ENCODE measurements around the gene PCBP2. TPM values are rescaled to one million over a fixed set of nuclear protein-coding genes. Genes with fewer than 3 reads are reported as not detected.

The PCBP2 gene
- total and polyA plus RNA-seq, 10 of the 15 experiments (the other 5 are each of a cell fraction or from before 2014, with no cell fraction given): 109 to 803 (median 327) TPM

GRCh38 chr12:53430116-53430515 lies 21.8 kb upstream of the PCBP2 start:
- CTCF ChIA-PET: interaction anchor here (1.2 to 2.8 kb wide), 2 partner anchors 9 to 85 kb away, joined by 4 to 9 read pairs; no protein-coding TSS in a partner anchor
- H3K27ac ChIP-seq (ENCODE audit: control insufficient read depth, insufficient read depth): no peak overlapping the region
- H2AFZ ChIP-seq (ENCODE audit: control insufficient read depth, low read depth, low read length): no peak overlapping the region
- in situ Hi-C loops (cut with MboI): no loop called here
- H3K4me3 ChIP-seq: no peak overlapping the region
- no peak for ATAC-seq
- 55% methylated on average over 5 of the region's 5 CpGs for WGBS (ENCODE audit: insufficient coverage, insufficient replicate concordance, low lambda C conversion rate, missing lambda C conversion rate)
- no peak overlapping the region for H3K9ac ChIP-seq (ENCODE audit: control insufficient read depth, insufficient read depth, low read length)
- POLR2A ChIA-PET: interaction anchor here (0.5 to 0.6 kb wide), 2 partner anchors 19 to 71 kb away, joined by 3 read pairs; no protein-coding TSS in a partner anchor
- intact Hi-C loops (cut with micrococcal nuclease; ENCODE audit: unreplicated experiment): no loop called here
- no peak overlapping the region for H3K4me2 ChIP-seq (ENCODE audit: control insufficient read depth, insufficient read depth)
- no peaks in the 10 kb centered on the region for H4K20me1 ChIP-seq (ENCODE audit: control insufficient read depth, insufficient read depth)
- FAIRE-seq: no peak
- no peaks in the 10 kb centered on the region for H3K27me3 ChIP-seq (replicated peaks in 1 of 2; ENCODE audit: control insufficient read depth in 2 of 2, insufficient read depth in 2 of 2, low read length in 1 of 2)
- SMC1A ChIA-PET (ENCODE audit: uncharacterized antibody, unreplicated experiment): interaction anchor here (1.7 kb wide), 1 partner anchor 78 kb away, joined by 4 read pairs; no protein-coding TSS in a partner anchor
- H3K36me3 ChIP-seq (ENCODE audit: control insufficient read depth in 2 of 2, insufficient read depth in 2 of 2, low read length in 1 of 2): no peaks in the 10 kb centered on the region
- RAD21 ChIA-PET (ENCODE audit: unreplicated experiment): no interaction called here
- H3K9me3 ChIP-seq (replicated peaks; ENCODE audit: control insufficient read depth, insufficient read depth, low read length): no peaks in the 10 kb centered on the region
- H3K4me1 ChIP-seq (ENCODE audit: control insufficient read depth, insufficient read depth, low read length): no peaks in the 10 kb centered on the region
- DNase-seq (ENCODE audit: low read depth, low spot score): no peak
- BruUV-seq (replicated peaks): no TSS peak
- TF ChIP-seq, protein P1, sequence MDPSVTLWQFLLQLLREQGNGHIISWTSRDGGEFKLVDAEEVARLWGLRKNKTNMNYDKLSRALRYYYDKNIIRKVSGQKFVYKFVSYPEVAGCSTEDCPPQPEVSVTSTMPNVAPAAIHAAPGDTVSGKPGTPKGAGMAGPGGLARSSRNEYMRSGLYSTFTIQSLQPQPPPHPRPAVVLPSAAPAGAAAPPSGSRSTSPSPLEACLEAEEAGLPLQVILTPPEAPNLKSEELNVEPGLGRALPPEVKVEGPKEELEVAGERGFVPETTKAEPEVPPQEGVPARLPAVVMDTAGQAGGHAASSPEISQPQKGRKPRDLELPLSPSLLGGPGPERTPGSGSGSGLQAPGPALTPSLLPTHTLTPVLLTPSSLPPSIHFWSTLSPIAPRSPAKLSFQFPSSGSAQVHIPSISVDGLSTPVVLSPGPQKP (IDR thresholded peaks at IDR 0.05; ENCODE audit: low read depth, low read length): no peak
- no peak for TF ChIP-seq SKIL (IDR thresholded peaks at IDR 0.05; ENCODE audit: low read depth, poor library complexity, severe bottlenecking)
- H3K79me2 ChIP-seq (ENCODE audit: control insufficient read depth, insufficient read depth, low read length): no peaks in the 10 kb centered on the region

- Histone ChIP-seq H3K9me3 (replicated peaks; ENCODE audit: control insufficient read depth, insufficient read depth, low read length) (no peaks in the 10 kb centered on the region), H3K4me1 (ENCODE audit: control insufficient read depth, insufficient read depth, low read length) (no peaks in the 10 kb centered on the region), H2AFZ (ENCODE audit: control insufficient read depth, low read depth, low read length) (no peak overlapping the region), H4K20me1 (ENCODE audit: control insufficient read depth, insufficient read depth) (no peaks in the 10 kb centered on the region), H3K36me3 (ENCODE audit: control insufficient read depth in 2 of 2, insufficient read depth in 2 of 2, low read length in 1 of 2) (no peaks in the 10 kb centered on the region), H3K79me2 (ENCODE audit: control insufficient read depth, insufficient read depth, low read length) (no peaks in the 10 kb centered on the region), H3K27me3 (replicated peaks in 1 of 2; ENCODE audit: control insufficient read depth in 2 of 2, insufficient read depth in 2 of 2, low read length in 1 of 2) (no peaks in the 10 kb centered on the region), H3K4me2 (ENCODE audit: control insufficient read depth, insufficient read depth) (no peak overlapping the region), H3K9ac (ENCODE audit: control insufficient read depth, insufficient read depth, low read length) (no peak overlapping the region), H3K27ac (ENCODE audit: control insufficient read depth, insufficient read depth) (no peak overlapping the region), H3K4me3 (no peak overlapping the region)
- ChIA-PET POLR2A (no interaction called here), CTCF (interaction anchor here (1.4 to 2.8 kb wide), 2 partner anchors 10 to 79 kb away, joined by 6 to 9 read pairs; no protein-coding TSS in a partner anchor), SMC1A (ENCODE audit: uncharacterized antibody, unreplicated experiment) (interaction anchor here (1.7 kb wide), 1 partner anchor 79 kb away, joined by 4 read pairs; no protein-coding TSS in a partner anchor), RAD21 (ENCODE audit: unreplicated experiment) (no interaction called here)
- 62% methylated on average over 7 of the region's 7 CpGs for WGBS (ENCODE audit: insufficient coverage, insufficient replicate concordance, low lambda C conversion rate, missing lambda C conversion rate)
- in situ Hi-C loops (cut with MboI): no loop called here
- BruUV-seq (replicated peaks): no TSS peak
- DNase-seq (ENCODE audit: low read depth, low spot score): no peak
- FAIRE-seq: no peak
- no peak for ATAC-seq
- intact Hi-C loops (cut with micrococcal nuclease; ENCODE audit: unreplicated experiment): no loop called here
- TF ChIP-seq NFIC (IDR thresholded peaks at IDR 0.05; ENCODE audit: low read depth, low read length) (no peak), MEF2A (IDR thresholded peaks at IDR 0.05; ENCODE audit: insufficient read depth, low read depth, low read length) (no peak), MTA3 (IDR thresholded peaks at IDR 0.05; ENCODE audit: borderline replicate concordance, low read length) (no peak), CHD2 (IDR thresholded peaks at IDR 0.05; ENCODE audit: borderline replicate concordance, low read depth, low read length) (no peak), RCOR1 (conservative IDR thresholded peaks at IDR 0.05; ENCODE audit: low read depth, low read length) (no peak), PAX8 (IDR thresholded peaks at IDR 0.05) (no peak), ZNF217 (IDR thresholded peaks at IDR 0.05) (no peak), TARDBP (IDR thresholded peaks at IDR 0.05; ENCODE audit: borderline replicate concordance) (no peak)
- TF ChIP-seq, protein P2, sequence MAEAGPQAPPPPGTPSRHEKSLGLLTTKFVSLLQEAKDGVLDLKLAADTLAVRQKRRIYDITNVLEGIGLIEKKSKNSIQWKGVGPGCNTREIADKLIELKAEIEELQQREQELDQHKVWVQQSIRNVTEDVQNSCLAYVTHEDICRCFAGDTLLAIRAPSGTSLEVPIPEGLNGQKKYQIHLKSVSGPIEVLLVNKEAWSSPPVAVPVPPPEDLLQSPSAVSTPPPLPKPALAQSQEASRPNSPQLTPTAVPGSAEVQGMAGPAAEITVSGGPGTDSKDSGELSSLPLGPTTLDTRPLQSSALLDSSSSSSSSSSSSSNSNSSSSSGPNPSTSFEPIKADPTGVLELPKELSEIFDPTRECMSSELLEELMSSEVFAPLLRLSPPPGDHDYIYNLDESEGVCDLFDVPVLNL (IDR thresholded peaks at IDR 0.05; ENCODE audit: low read depth, low read length): no peak
Observed at GRCh38 chr12:53431187-53431586, 20.7 kb upstream of the PCBP2 start.

Data from GM12878 (cell line).